G401 (cell line): ENCODE data around the gene FIGNL1. TPM values are rescaled to one million over a fixed set of nuclear protein-coding genes. Genes with fewer than 3 reads are reported as not detected.

ENCODE experiments used
- DNase-seq: peaks from one replicate; pipeline ENCODE4 v3.0.0-alpha.2; 2015; ENCODE audit warnings: low spot score
- in situ Hi-C: cut with HindIII; loops from 2 replicates; pipeline ENCODE4 v1.10.0; 2016; ENCODE audit warnings: low sequenced_read_pairs, mixed read lengths
- total RNA-seq: library from RNA; depleted of rRNA; stranded (reverse); fragments of >200 nt; shearing (Covaris generic); gene quantifications from 2 replicates; pipeline ENCODE4 v1.2.3, GENCODE V29; 2014

Gene FIGNL1
- total RNA-seq, 1 experiment from 2014 or later, result 17.2 TPM

GRCh38 chr7:50436133-50436806 lies 13.9 kb downstream of the FIGNL1 start:
- in situ Hi-C loops, result no loop called here
- DNase-seq, result no peak

DNA sequence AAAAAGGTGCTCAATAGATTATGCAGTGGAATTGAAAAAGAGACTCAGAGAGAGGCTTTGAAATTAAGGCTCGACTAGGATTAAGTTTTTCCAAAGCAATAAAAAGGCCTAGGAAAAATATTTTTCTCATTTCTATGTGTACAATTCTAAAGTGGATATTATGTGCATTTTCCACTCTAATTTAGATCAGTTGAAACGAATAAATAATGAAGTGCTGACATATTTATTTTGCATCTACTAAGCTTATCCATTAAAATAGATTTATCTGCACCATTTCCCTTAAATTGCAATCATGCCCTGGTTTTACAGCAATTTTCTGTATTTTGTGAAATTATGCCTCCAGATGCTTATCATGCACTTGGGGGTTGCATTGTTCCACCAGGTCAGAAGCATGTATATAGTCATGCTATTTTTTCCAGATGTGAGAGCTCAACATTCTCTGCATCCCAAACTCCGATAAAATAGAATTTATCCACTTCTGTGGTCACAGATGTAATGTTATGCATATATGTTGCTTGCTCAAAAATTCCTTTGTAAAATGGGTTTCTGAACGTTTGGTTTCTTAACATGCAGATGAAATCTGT lies 18.3 kb downstream of the FIGNL1 start:
- DNase-seq, result no peak
- in situ Hi-C loops, result no loop called here

- peak; percentile 63 for DNase-seq
- in situ Hi-C loops, result no loop called here
Observed at GRCh38 chr7:50431316-50431715, 18.8 kb downstream of the FIGNL1 start.

DNA sequence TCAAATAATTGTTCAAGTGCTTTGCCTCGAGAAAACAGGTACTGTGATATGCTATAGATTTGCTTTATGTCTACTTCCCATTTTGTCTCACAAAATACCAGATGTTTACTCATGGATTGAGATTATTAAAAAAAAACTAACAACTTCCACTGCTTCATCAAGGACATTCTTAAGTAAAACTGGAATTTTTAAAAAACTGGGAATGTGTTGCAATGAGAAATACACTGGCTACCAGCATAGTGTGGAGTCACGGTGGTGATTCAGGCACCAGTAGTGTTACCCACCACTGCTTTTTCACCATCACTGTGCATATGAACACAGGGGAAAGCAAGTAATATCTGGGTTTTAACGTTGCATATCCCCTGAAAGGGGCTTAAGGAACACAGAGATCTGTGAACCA lies 21.2 kb downstream of the FIGNL1 start:
- DNase-seq, result no peak
- in situ Hi-C loops, result no loop called here

GRCh38 chr7:50427518-50427917 lies 22.6 kb downstream of the FIGNL1 start:
- in situ Hi-C loops, result no loop called here
- no peak for DNase-seq

DNA sequence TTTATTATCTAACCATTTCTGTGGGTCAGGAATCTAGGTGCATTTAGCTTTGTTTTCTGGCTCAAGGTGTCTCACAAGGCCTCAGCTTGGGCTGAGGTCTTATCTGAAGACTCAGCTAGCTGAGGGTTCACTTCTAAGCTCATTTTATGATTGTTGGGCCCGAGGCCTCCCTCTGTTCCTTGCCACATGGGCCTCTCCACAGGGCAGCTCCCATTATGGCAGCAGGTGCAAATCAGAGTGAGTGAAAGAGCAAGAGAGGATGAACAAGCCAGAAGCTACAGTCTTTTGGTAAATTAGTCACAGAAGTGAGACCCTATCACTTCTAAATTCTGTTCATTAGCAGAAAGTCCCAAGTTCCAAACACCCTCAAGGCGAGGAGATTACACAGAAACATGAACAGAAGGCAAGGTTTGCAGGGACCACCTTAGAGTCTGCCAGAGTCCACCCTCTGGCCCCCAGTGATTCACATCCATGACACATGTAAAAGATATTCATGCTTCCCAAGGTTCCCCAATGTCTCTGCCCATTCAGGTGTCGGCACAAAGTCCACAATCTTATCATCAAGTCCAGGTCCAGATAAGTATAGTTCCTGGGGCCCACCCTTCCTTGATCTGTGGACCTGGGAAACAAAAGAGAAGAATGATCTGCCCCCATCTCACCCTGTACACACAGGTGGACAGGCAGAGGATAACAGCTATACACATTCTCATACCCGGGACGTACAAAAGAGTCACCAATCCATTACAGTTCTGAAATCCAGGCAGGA lies 23.7 kb downstream of the FIGNL1 start:
- in situ Hi-C loops, result no loop called here
- DNase-seq, result no peak

- DNase-seq, result no peak
- in situ Hi-C loops, result no loop called here
Observed at GRCh38 chr7:50425318-50425717, 24.8 kb downstream of the FIGNL1 start.

- in situ Hi-C loops, result no loop called here
- DNase-seq, result no peak
Observed at GRCh38 chr7:50423860-50424259, 26.3 kb downstream of the FIGNL1 start.

- in situ Hi-C loops, result no loop called here
- no peak for DNase-seq
Observed at GRCh38 chr7:50422858-50423257, 27.3 kb downstream of the FIGNL1 start.

- in situ Hi-C loops, result no loop called here
- no peak for DNase-seq
Observed at GRCh38 chr7:50421043-50421442, 29.1 kb downstream of the FIGNL1 start.

GRCh38 chr7:50418526-50419290 lies 31.4 kb downstream of the FIGNL1 start:
- no peak for DNase-seq
- in situ Hi-C loops, result no loop called here

- DNase-seq, result peak; percentile 56
- in situ Hi-C loops, result no loop called here
Observed at GRCh38 chr7:50418086-50418515, 32.0 kb downstream of the FIGNL1 start.

DNA sequence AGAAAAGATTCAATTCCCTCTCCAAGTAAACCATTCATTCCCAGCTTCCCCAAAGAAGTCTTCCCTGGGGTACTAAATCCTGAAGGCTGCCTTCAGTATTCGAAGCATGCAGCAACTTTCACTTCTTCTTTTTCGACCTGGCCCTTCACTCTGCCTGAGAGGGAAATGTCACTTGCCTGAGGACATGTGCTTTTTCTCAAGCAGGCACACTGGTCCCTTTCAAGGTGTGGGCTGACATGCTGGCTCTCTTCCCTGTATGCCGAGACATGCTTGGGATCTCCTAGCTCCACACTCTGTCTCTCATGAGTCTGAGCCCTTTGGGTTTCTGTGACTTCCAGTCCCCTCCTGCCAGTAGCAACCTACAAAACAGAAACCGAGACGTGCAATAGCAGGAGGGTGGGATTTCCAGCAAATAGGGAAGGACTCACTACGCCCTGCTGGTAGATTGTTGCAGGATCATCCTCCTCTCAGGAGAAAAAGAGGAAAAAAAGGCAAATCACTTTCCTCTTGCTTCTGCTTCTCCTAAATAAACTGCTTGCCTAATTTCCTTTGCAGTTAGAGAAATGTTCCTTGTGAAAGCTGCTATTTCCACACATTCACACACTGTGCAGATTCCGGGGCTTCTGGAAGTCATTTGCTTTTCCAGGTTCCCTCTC lies 33.5 kb downstream of the FIGNL1 start:
- in situ Hi-C loops, result no loop called here
- no peak for DNase-seq

- no peak for DNase-seq
- in situ Hi-C loops, result no loop called here
Observed at GRCh38 chr7:50415844-50416364, 34.2 kb downstream of the FIGNL1 start.

DNA sequence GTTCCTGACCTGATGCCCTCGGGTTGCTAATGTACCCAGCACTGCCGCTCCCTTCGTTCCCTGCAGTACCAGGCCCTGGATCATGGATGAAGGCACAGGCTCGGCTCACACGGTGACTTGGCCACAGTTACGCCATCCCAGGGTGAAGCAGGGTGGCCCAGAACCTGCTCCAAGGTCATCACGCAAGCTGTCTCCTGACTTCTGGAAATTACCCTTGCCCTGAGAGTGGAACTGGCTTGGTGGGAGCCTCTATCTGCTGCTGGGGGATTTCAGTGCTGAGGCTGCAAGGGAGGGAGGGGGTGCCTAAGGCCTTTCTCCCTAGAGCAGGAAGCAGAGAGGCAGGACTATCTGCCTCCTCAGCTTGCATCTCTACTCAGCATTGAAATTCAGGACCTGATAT lies 36.6 kb downstream of the FIGNL1 start:
- no peak for DNase-seq
- in situ Hi-C loops, result no loop called here

- in situ Hi-C loops, result no loop called here
Observed at GRCh38 chr7:50412973-50413372, 37.2 kb downstream of the FIGNL1 start.

DNA sequence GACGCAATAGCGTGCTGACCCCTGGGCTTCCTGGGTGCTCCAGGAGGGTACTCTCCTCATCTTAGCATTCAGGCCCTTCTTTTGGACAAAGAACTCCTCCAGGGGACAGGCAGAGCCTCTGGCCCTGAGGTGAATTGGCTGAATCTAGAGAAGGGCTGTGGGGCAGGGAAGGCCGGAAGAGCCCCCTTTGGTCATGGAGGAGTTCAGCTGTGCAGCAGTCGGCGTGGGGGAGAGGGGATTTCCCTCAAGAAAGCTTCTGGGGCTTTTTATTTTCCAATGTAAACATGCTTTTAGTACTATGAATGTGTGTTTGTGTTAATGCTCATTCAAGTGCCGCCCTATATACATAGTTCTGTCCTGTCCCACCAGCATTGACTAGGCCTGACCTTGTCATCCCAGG lies 38.8 kb downstream of the FIGNL1 start:
- in situ Hi-C loops, result no loop called here
- no peak for DNase-seq

More at GRCh38 chr7:50412973-50413372, 37.2 kb downstream of the FIGNL1 start:
- DNase-seq, result no peak

- in situ Hi-C loops, result no loop called here
- no peak for DNase-seq
Observed at GRCh38 chr7:50409856-50410745, 40.0 kb downstream of the FIGNL1 start.
